Mucosa of stomach (tissue), 1 donor: ENCODE data around the gene KPNB1.

ENCODE experiments used
- H3K27me3 ChIP-seq: one replicate; pipeline ENCODE4 v1.7.0; 2013; ENCODE audit warnings: mild to moderate bottlenecking, low read length; ENCODE audit not compliant: control insufficient read depth, insufficient read depth
- H3K36me3 ChIP-seq: one replicate; pipeline ENCODE4 v1.7.0; 2013; ENCODE audit warnings: low read length; ENCODE audit not compliant: control insufficient read depth, insufficient read depth
- H3K4me1 ChIP-seq: one replicate; pipeline ENCODE4 v1.7.0; 2013; ENCODE audit warnings: mild to moderate bottlenecking, low read length; ENCODE audit not compliant: control insufficient read depth, insufficient read depth
- H3K4me3 ChIP-seq: one replicate; pipeline ENCODE4 v1.7.0; 2013; ENCODE audit warnings: low read length
- H3K9ac ChIP-seq: one replicate; pipeline ENCODE4 v1.7.0; 2013; ENCODE audit warnings: mild to moderate bottlenecking, low read length, moderate library complexity
- H3K9me3 ChIP-seq: one replicate; pipeline ENCODE4 v1.7.0; 2013; ENCODE audit warnings: mild to moderate bottlenecking, low read length, moderate library complexity; ENCODE audit not compliant: control insufficient read depth
- donor health status: Pancreatic carcinoma.

KPNB1 gene

DNA sequence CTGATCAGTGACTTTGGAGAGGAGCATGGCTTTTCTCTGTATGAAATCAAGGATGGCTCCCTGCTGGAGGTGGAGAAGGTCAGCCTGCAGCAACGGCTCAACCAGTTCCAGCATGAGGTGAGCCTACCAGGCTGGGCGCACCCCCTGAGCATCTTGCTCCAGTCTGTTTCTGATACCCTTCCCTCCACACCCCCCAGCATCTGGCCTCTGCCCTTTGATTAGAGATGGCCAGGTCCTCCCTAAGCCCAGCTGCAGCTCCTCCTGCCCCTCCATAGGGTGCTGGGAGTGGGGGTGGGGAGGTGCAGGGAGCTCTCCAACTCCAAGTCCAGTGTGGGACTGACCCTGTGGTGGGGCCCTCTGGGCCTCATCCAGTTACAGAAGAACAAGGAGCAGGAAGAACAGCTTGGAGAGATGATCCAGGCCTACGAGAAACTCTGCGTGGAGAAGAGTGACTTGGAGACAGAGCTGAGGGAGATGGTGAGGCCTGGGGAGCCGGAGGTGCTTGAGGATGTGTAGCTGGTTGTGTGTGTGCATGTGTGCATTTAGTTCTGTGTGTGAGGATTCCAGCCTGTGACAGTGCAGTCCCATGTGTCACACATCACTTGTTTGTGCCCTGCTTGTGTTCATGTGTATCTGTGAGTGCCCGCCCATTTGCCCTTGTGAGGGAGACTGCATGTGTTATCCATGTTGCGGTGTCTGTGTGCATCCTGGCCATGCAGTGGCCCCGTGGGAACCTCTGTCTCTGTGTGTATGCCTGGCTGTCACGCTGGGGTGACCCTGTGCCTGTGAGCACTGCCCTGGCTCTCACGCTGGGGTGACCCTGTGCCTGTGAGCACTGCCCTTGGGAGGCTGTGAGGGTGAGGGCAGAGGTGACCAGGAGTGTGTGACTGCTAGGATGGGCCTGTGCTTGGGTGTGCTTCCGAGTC lies 47.3 kb downstream of the KPNB1 start:
- no peak overlapping the region for H3K9ac ChIP-seq
- peaks cover 11% of the 10 kb centered on the region for H3K4me1 ChIP-seq
- H3K4me3 ChIP-seq: no peak overlapping the region
- no peaks in the 10 kb centered on the region for H3K36me3 ChIP-seq
- peaks cover 26% of the 10 kb centered on the region for H3K27me3 ChIP-seq
- H3K9me3 ChIP-seq: no peaks in the 10 kb centered on the region

DNA sequence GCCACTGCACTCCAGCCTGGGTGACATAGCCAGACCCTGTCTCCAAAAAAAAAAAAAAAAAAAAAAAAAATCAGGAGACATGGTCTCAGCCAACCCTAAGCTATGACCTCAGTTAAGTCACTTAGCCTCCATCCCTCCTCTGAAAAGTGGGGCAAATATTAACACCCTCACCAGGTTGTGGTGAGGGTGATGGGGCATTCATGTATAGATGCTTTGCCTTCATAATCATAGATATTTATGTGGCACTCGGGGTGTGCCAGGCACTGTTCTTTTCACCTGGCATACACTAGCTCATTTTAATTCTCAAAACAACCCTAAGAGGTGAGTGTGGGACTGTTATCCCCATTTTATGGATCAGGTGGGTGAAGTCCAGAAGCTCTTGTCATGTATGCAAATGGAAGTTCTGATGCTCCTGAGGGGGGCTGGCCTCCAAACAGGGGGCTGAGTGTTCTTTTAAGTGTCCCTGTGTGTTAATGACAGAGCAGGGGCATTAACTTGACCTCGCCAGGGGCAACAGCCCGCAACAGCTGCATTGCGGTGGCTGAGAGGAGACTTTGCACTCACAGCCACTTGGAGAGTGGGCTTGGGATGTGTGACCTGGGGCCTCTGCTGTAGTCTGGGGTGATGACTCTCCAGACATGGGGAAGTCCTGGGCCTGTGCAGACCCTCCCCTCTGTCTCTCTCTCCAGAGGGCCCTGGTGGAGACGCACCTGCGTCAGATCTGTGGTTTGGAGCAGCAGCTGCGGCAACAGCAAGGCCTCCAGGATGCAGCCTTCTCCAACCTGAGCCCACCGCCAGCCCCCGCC lies 48.4 kb downstream of the KPNB1 start:
- peaks cover 4% of the 10 kb centered on the region for H3K4me1 ChIP-seq
- H3K36me3 ChIP-seq: no peaks in the 10 kb centered on the region
- no peak overlapping the region for H3K4me3 ChIP-seq
- no peaks in the 10 kb centered on the region for H3K9me3 ChIP-seq
- H3K27me3 ChIP-seq: peaks cover 16% of the 10 kb centered on the region
- no peak overlapping the region for H3K9ac ChIP-seq

DNA sequence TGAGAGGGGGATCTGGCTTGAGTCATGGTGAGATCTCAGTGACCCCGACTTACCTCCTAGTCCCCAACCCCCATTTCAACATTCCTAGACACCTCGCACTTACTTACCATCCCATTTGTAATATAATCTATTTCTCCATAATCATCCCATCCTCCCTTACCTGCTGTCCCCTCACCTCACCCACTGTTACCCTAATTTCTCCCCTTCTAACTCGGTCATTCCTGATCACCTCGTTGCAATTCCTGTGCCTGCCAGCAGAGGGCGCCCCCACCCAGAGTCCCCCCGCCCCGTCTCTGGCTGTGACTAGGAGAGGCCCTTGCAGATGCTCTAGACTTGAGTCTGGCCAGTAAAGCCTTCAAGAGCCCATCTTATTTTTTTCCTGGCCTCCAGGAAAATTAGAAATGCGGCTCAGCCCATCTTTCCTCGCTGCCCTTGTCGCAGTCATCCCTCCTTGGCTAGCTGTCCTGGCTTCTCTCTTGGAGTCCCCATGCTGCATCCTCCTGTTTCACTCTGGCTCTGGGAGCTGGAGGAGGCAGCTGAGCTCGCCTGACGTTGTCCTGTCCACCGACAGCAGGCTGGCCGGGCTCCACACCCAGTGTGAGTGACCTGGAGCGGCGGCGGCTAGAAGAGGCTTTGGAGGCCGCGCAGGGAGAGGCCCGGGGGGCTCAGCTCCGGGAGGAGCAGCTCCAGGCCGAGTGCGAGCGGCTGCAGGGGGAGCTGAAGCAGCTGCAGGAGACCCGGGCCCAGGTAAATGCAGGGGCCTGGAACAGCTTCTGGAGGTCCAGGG lies 49.2 kb downstream of the KPNB1 start:
- Histone ChIP-seq H3K4me1 (no peaks in the 10 kb centered on the region), H3K4me3 (no peak overlapping the region), H3K9ac (no peak overlapping the region), H3K36me3 (no peaks in the 10 kb centered on the region), H3K27me3 (peaks cover 11% of the 10 kb centered on the region), H3K9me3 (no peaks in the 10 kb centered on the region)

DNA sequence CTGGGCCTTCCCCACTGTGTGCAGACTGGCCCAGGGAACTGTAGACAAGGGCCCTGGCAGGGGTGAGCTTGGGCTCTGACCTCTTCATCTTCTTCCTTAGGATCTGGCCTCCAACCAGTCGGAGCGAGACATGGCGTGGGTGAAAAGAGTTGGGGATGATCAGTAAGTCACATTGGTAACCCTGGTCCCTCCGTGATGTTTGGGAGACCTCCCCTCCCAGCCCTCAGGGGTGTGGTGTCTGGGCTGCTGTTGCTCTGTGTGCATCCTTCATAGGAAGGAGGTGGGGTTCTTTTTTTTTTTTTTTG lies 49.8 kb downstream of the KPNB1 start:
- H3K9ac ChIP-seq: no peak overlapping the region
- no peaks in the 10 kb centered on the region for H3K9me3 ChIP-seq
- H3K36me3 ChIP-seq: no peaks in the 10 kb centered on the region
- no peaks in the 10 kb centered on the region for H3K4me1 ChIP-seq
- H3K4me3 ChIP-seq: no peak overlapping the region
- H3K27me3 ChIP-seq: peaks cover 11% of the 10 kb centered on the region

DNA sequence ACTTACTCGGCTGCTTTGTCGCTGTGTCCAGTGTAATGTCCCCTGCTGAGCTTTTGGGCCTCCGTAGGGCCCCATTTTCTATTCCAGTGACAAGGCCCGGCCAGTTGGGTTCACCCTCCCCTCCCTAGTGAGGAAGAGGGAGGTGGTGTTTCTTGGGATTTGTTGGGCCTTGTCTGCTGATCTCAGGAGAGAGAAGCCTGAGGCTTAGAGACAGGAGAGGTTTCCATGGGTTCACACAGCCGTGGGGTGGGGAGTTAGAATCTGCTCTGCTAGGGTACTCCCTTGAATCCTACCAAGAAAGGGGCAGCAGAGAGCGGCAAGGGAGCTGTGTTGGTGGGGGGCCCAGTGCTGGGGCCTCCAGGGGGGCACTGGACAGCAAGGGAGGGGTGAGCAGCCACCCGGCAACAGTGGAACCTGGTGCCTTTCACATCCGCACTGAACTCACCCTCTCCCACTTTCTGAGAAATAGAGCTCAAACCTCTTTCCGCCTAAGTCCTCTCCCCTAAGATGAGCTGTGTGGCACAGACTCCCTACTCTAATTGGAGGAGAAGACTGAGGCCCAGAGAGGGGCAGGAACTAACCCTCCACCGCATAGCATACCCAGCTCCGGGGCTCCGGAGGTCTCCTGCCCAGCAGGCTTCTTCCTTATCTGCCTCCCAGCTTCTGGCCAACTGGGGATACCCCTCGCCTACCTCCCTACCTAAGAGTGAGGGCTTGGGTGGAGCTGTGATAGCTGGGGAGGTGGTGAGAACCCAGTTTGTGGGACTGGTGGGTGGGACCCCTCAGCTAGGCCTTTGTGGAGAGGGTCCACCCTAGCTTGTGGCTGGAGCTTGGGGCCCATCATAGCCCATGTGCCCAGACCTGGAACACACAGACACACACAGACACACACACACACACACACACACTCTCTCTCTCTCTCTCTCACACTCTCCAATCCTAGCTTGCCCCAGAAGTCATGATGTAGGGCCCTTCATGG lies 51.0 kb downstream of the KPNB1 start:
- no peak overlapping the region for H3K9ac ChIP-seq
- no peaks in the 10 kb centered on the region for H3K4me1 ChIP-seq
- H3K4me3 ChIP-seq: no peak overlapping the region
- H3K27me3 ChIP-seq: peaks cover 2% of the 10 kb centered on the region
- H3K36me3 ChIP-seq: no peaks in the 10 kb centered on the region
- no peaks in the 10 kb centered on the region for H3K9me3 ChIP-seq

DNA sequence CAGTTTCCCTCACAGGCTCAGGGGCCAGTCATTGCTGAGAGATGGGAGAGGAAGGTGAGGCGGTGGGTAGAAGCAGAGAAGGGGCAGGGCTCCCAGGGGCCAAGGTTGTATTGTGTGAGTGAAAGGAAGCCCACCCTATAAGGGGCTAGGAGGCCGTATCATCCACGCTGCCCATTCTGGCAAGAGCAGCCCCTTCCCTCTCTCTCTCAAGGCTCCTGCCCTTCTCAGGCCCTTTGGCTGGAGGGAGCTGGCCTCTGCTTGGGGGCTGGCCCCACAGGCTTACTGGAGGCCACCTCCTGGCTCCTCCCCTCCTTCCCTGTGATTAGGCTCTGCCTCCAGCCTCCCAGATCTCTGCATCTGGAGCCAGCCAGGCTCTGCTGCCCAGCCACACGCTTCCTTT lies 51.9 kb downstream of the KPNB1 start:
- peaks cover 4% of the 10 kb centered on the region for H3K4me1 ChIP-seq
- H3K27me3 ChIP-seq: no peaks in the 10 kb centered on the region
- H3K4me3 ChIP-seq: no peak overlapping the region
- H3K9ac ChIP-seq: no peak overlapping the region
- H3K36me3 ChIP-seq: no peaks in the 10 kb centered on the region
- no peaks in the 10 kb centered on the region for H3K9me3 ChIP-seq

DNA sequence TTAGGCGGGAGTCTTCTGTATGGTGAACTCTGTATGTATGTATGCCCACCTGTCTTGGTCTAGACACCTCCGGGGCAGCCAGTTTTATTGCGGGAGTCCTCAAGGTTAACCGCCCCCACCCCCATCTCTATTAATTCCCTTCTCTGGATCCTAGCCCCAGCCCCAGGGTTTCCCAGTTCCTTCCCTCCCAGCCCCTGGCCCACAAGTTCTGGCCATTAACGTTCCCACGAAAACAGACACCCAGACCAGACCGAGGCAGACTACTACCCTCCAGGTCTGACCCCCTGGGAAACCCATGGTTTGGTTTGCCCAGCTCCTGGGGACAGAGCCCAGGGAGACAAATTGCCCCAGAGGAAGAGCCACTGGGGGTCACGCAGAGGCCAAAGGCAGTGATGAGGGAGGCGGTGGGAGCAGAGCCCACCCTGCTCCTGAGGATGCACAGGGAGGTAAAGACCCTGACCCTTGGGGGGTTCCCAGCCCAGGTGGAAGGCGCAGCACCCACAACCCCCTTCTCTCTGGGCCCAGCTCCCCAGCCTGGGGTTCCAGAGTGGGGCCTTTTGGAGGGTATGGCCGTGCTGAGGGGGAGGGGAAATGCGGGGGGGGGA lies 52.8 kb downstream of the KPNB1 start:
- no peak overlapping the region for H3K9ac ChIP-seq
- no peaks in the 10 kb centered on the region for H3K36me3 ChIP-seq
- H3K4me3 ChIP-seq: no peak overlapping the region

DNA sequence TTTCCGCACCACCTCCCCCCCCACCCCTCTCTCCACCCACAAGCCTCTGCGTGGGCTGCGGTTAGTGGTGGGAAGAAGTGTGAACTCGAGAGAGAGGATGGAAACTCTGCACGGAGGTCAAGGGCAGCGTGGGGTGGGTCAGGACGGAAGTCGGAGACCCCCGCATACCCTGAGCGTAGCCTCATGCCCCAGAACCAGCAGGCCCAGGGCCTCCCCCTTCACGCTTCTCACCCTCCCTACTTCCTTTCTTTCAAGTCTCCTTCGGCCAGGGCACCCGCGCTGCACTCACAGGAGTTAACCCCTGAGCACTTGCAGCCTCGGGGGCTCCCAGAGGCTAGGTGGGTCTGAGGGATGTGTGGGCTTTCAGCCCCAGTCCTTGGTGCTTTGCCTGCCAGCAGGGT lies 53.5 kb downstream of the KPNB1 start:
- Histone ChIP-seq H3K4me1 (peaks cover 20% of the 10 kb centered on the region), H3K4me3 (no peak overlapping the region), H3K36me3 (no peaks in the 10 kb centered on the region), H3K9ac (no peak overlapping the region), H3K9me3 (no peaks in the 10 kb centered on the region), H3K27me3 (peaks cover 8% of the 10 kb centered on the region)

More for the DNA sequence above, 52.8 kb downstream of the KPNB1 start:
- H3K9me3 ChIP-seq: no peaks in the 10 kb centered on the region
- H3K27me3 ChIP-seq: peaks cover under 1% of the 10 kb centered on the region
- peaks cover 13% of the 10 kb centered on the region for H3K4me1 ChIP-seq

DNA sequence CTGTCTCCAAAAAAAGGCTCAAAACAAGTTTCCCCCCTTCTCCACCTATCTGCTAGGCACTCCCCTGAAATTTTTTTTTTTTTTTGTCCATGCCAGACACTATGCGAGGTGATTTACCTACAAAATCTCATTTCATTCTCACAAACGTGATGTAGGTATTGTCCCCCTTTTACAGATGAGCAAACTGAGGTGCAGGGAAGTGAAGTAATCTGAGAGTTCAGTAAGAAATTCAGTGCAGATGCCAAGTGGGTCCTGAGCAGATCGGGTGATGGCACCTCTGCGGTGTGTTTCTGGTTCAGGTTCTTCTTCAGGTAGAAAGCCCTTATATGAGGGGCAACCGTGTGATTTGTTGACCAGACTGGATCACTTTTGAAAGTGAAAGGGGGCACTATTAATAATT lies 54.0 kb downstream of the KPNB1 start:
- H3K4me3 ChIP-seq: no peak overlapping the region
- H3K9ac ChIP-seq: no peak overlapping the region
- H3K27me3 ChIP-seq: peaks cover 11% of the 10 kb centered on the region
- H3K9me3 ChIP-seq: no peaks in the 10 kb centered on the region
- peaks cover 20% of the 10 kb centered on the region for H3K4me1 ChIP-seq
- no peaks in the 10 kb centered on the region for H3K36me3 ChIP-seq

DNA sequence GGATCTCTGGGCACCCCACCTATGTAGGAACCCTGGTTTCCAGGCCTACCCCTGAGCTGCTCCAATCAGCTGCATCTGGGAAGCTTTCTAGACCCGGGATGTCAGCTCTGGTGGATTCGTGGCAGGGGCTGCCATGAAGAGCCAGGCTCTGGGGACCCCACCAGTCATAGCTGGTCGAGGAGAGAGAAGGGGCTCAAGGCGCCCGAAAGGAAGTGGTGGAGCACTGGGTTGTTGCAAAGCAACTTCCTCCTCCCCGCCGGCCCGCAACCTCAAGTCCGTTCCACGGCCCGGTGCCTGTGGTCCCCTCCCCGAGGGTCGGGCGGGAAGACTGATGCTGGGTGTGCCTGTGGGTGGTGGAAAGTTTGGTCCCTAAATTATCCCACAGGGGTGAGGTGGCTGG lies 54.4 kb downstream of the KPNB1 start:
- Histone ChIP-seq H3K4me3 (no peak overlapping the region), H3K9ac (no peak overlapping the region), H3K4me1 (peaks cover 21% of the 10 kb centered on the region), H3K9me3 (no peaks in the 10 kb centered on the region), H3K36me3 (no peaks in the 10 kb centered on the region), H3K27me3 (peaks cover 11% of the 10 kb centered on the region)

DNA sequence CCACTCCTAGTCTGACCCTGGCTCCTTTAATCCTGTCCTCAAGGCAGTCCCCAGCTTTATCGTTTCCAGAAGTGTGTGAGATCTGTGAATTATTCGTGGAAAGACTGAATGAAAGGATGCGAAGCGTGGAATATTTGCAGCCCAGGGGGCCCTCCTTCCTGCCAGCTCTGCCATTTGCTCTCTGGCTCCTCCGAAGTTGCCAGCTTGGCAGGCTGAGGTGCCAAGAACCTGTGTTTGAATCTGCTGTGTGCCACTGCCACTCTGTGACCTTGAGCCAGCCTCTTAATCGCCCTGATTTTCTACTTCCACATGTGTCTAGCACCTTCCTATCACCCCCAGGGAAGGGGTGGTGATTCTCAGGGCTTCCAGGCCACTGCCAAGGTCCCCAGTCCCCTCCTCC lies 55.0 kb downstream of the KPNB1 start:
- Histone ChIP-seq H3K4me3 (no peak overlapping the region), H3K36me3 (no peaks in the 10 kb centered on the region), H3K9me3 (no peaks in the 10 kb centered on the region), H3K9ac (no peak overlapping the region), H3K27me3 (peaks cover 11% of the 10 kb centered on the region), H3K4me1 (peaks cover 24% of the 10 kb centered on the region)
